Measurements from ENCODE around the gene IGIP.

GRCh38 chr5:140093179-140093578 is 32.6 kb upstream of the IGIP start:
- no peak for TF ChIP-seq CTCF (IDR thresholded peaks at IDR 0.05)
- no peak for TF ChIP-seq ZFX (IDR thresholded peaks at IDR 0.05; ENCODE audit: borderline replicate concordance)
